ENCODE results near the gene PHF13. TPM values are rescaled to one million over a fixed set of nuclear protein-coding genes. Genes with fewer than 3 reads are reported as not detected.
A peak's percentile ranks its signal among the peaks of the same experiment; 100 is the strongest.
"Not testable (repeated sequence)": the region's sequence is repeated elsewhere in the genome, so short reads cannot be mapped to it uniquely, and the experiment has no call there.

PHF13 gene
- total RNA-seq, 1 experiment from 2014 or later = 10.7 TPM

GRCh38 chr1:6586404-6586816 lies 27.1 kb upstream of the PHF13 start:
- DNase-seq (ENCODE audit: low read depth) = no peak

- DNase-seq (ENCODE audit: low read depth) = no peak
Observed at GRCh38 chr1:6587261-6588005, 26.1 kb upstream of the PHF13 start.

- no peak for DNase-seq (ENCODE audit: low read depth)
Observed at GRCh38 chr1:6588128-6588892, 25.2 kb upstream of the PHF13 start.

DNA sequence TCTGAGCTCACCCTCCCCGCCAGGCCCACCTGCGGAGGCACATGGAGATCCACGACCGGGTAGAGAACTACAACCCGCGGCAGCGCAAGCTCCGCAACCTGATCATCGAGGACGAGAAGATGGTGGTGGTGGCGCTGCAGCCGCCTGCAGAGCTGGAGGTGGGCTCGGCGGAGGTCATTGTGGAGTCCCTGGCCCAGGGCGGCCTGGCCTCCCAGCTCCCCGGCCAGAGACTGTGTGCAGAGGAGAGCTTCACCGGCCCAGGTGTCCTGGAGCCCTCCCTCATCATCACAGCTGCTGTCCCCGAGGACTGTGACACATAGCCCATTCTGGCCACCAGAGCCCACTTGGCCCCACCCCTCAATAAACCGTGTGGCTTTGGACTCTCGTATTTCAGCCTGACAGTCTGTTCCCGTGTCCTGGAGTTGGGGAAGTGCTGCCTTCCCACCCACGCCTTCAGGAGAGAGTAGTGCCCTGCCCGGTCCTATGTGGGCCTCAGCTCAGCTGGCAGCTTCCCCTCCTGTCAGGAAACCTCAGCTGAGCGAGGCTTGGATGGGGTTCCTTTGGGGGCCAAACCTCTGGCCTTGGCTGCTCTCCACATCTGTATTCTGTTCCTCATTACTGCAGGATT lies 24.5 kb upstream of the PHF13 start:
- no peak for DNase-seq (ENCODE audit: low read depth)

GRCh38 chr1:6590046-6590445 lies 23.5 kb upstream of the PHF13 start:
- no peak for DNase-seq (ENCODE audit: low read depth)

- no peak for DNase-seq (ENCODE audit: low read depth)
Observed at GRCh38 chr1:6591222-6591621, 22.3 kb upstream of the PHF13 start.

GRCh38 chr1:6591644-6592043 lies 21.9 kb upstream of the PHF13 start:
- DNase-seq (ENCODE audit: low read depth) = no peak

GRCh38 chr1:6592441-6592840 lies 21.1 kb upstream of the PHF13 start:
- DNase-seq (ENCODE audit: low read depth) = no peak

DNA sequence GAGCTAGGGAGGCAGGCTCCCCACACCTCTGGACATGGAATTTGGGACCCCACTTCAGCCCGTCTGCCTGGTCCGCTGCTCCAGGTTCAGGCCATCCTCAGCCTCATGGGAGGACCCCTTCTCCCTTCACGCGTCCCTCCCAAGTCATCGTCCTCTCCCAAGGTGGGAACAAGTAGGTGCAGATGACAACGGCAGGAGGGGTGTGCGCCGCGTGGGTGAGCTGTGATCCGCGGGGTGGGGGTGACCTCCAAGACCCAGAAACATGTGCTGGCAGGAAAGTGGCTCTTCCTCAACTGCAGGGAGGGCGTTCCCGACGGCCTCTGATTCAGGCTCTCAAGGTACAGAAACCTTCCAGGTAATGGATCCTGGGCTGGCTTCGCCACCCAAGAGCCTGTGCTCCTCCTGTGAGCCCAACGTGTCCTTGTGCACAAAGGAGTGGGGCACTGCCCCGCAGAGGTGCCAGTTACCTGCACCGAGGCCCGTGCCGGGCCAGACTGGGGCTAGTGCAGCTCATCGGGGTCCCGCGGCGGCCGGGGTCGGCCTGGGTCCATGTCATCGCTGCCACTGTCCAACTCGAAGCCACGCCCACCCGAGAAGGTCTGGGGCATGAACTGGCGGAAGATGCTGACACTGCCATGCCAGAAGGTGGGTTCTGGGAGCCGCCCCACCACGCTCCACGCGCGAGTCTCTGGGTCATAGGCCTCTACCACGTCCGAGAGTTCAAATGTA lies 20.5 kb upstream of the PHF13 start:
- no peak for DNase-seq (ENCODE audit: low read depth)

GRCh38 chr1:6593810-6594209 lies 19.7 kb upstream of the PHF13 start:
- DNase-seq (ENCODE audit: low read depth) = no peak

- no peak for DNase-seq (ENCODE audit: low read depth)
Observed at GRCh38 chr1:6594977-6595740, 18.4 kb upstream of the PHF13 start.

DNA sequence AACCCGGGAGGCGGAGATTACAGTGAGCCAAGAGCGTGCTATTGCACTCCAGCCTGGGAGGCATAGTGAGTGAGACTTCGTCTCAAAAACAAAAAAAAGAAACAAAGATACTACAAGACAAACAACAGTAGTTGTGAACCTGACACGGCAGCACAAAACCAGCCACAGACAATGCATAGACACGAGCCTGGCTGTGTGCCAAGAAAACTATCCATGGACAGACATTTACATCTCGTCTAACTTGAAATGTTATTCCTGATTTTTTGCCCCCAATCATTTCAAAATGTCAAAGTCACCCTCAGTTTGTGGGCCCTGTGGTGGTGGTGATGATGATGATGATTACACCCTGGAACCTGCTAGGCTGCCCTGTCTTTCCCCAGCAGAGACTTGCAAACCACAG lies 17.2 kb upstream of the PHF13 start:
- no peak for DNase-seq (ENCODE audit: low read depth)

DNA sequence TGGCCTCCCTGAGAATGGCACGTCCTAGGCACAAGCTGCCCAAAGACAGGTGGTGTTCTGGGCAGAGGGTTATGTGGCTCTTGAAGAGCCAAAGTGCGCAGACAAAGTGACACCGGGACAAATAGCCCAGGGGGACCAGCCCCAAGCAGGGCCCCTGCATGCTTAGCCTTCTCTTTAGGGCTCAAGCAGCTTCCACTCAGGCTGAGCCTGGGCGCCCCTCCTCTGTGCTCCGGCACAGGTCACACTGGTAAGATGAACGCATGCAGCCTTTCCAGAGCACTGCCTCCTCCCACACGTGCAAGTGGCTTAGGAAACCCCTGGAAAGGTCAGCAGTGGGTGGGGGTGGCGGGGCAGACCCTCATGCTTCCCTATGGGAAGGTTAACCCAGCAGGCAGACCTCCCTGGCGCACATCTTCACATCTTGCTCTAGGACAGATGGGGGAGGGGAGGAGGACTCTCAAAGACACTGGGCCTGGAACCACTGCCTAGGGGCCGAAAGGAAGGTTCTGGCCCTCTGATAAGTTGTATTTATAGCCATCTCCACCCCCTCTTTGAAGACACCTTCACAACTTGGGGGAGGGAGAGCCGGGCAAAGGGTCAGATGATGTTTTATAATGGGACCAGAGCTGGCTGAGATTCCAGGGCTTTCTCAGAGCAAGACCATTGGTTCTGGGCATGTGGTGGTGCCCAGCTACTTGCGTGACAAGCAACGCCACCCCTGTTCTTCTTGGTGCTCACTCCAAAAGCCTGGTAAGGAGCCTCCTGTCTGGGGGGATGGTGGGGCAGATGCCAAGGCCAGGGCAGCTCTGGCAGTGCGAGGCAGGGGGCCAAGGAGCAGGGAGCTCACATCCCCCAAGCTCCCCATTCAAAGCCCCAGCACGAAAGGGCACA lies 16.4 kb upstream of the PHF13 start:
- DNase-seq (ENCODE audit: low read depth) = no peak

- no peak for DNase-seq (ENCODE audit: low read depth)
Observed at GRCh38 chr1:6597777-6598131, 15.8 kb upstream of the PHF13 start.

DNA sequence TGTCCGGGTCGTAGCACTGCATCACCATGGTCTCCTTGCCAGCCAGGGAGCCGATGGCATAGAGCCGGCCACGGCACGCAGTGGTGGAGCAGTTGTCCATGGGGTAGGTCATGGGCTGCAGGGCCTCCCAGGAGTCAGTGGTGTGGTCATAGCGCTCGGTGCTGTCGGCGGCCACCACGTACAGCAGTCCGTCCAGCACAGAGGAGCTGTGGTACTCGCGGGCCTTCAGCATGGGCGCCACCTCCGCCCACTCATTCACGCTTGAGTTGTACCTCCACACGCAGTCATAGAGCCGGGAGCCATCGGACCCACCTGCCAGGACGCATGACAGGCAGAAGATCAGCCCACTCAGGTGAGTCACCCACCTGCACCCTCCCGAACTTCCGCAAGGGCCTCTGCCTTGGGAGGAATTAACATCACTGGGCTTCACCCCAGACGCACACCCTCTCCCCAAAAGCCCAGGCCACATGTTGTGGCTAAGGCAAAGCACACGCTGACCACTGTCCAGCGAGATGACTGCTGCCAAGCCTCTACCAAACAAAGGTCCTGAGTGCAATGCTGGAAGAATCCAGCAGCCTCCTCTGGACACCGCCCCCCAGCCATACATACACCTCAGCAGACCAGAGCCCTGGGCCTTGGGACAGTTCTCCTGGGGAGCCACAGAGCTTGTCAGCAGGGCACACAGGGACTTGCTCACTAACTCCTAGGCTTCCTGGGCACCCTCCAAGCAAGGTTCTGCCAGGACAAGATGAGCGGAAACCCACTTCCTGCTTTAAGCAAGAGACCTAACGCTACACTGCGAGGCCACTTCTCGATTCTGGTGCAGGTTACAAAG lies 14.2 kb upstream of the PHF13 start:
- DNase-seq (ENCODE audit: low read depth) = no peak

DNA sequence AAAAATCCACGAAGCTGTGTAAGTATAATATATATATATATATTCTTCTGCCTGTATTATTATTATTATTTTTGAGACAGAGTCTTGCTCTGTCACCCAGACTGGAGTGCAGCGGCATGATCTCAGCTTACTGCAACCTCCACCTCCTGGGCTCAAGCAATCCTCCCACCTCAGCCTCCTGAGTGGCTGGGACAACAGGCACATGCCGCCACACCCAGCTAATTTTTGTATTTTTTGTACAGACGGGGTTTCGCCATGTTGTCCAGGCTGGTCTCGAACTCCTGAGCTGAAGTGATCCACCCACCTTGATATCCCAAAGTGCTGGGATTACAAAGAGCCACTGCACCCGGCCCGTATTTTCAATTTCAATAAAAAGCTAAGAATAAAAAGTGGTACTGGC lies 13.5 kb upstream of the PHF13 start:
- not testable (repeated sequence) for DNase-seq (ENCODE audit: low read depth)

- peak; percentile 28 for DNase-seq (ENCODE audit: low read depth)
Observed at GRCh38 chr1:6600410-6601048, 13.0 kb upstream of the PHF13 start.

DNA sequence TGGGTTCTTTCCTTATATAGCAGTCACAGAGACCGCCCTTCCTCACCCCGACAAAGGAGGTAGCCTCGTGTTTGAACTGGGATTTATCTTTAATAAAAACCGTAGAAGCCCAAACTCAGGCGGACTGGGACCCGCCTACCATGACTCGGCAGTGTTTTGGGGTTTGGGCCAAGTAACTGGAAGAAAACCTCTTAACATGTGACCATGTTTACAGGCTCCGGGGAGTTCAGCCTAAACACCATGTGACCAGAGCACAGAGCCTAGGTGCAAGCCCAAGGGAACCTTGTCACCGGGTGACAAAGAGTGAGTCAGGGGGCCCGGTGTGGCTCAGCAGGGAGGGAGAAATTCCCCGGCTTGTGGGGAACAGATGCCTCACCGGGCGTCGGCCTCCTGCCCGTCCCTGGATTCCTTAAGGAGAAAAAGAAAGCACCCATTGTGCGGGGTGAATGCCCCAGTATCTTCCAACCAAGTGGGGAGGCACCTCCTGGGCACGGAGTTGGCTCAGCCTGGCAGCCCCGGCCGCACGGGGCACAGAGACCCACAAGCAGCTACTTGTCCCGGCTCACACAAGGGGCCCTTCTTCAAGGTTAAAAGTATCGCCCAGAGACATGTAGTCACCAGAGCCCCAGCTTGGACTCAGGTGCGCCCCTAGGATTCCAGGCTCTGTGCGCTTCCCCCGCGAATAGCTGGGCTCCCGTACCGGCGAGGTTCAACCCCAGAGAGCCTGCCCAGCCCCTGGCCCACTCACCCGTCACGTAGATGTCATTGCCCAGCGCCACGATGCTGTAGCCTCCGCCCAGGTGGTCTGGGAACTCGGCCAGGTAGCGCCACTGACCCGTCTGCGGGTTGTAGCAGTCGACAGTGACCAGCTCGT lies 12.2 kb upstream of the PHF13 start:
- peak; percentile 95 for DNase-seq (ENCODE audit: low read depth)

Data from RPMI7951 (cell line).